ENCODE measurements around the gene SHH. TPM values are rescaled to one million over a fixed set of nuclear protein-coding genes. Genes with fewer than 3 reads are reported as not detected.

The SHH gene
- total RNA-seq, 2 experiments from 2014 or later = not detected

- Mint-ChIP-seq H3K4me3 (no peak overlapping the region), H3K4me1 (peaks cover 50% of the 10 kb centered on the region), H3K27ac (no peak overlapping the region), H3K9me3 (no peaks in the 10 kb centered on the region), H3K27me3 (no peaks in the 10 kb centered on the region), H3K36me3 (ENCODE audit: low read depth) (peaks cover 41% of the 10 kb centered on the region)
- ChIA-PET CTCF (no interaction called here), POLR2A (no interaction called here)
- DNase-seq = peak; percentile 5
Measured at GRCh38 chr7:155752756-155753445, 59.4 kb downstream of the SHH start.

- H3K4me1 Mint-ChIP-seq = peaks cover 52% of the 10 kb centered on the region
- no peaks in the 10 kb centered on the region for H3K27me3 Mint-ChIP-seq
- CTCF ChIA-PET = interaction anchor here (0.6 kb wide), 1 partner anchor 19 kb away, joined by 3 read pairs; no protein-coding TSS in a partner anchor
- no peaks in the 10 kb centered on the region for H3K9me3 Mint-ChIP-seq
- POLR2A ChIA-PET = no interaction called here
- no peak overlapping the region for H3K27ac Mint-ChIP-seq
- no peak overlapping the region for H3K4me3 Mint-ChIP-seq
- DNase-seq = no peak
- H3K36me3 Mint-ChIP-seq (ENCODE audit: low read depth) = peaks cover 39% of the 10 kb centered on the region
Measured at GRCh38 chr7:155751409-155751808, 60.9 kb downstream of the SHH start.

- Mint-ChIP-seq H3K9me3 (no peaks in the 10 kb centered on the region), H3K27ac (no peak overlapping the region), H3K27me3 (no peaks in the 10 kb centered on the region), H3K4me1 (peaks cover 61% of the 10 kb centered on the region), H3K4me3 (no peak overlapping the region), H3K36me3 (ENCODE audit: low read depth) (peaks cover 45% of the 10 kb centered on the region)
- no peak for DNase-seq
- POLR2A ChIA-PET = no interaction called here
- CTCF ChIA-PET = no interaction called here
Measured at GRCh38 chr7:155750255-155751125, 61.8 kb downstream of the SHH start.

Other genes starting within 250 kb of the SHH start
- 10 to 100 TPM; 82.7 to 84.8 TPM for gene RBM33, start 167.8 kb downstream of the SHH start, total RNA-seq